Activated CD8-positive, alpha-beta T cell treated with anti-CD3 and anti-CD28 coated beads for 36 hours (primary cell): Measurements from ENCODE around the gene CMIP. TPM values are rescaled to one million over a fixed set of nuclear protein-coding genes. Genes with fewer than 3 reads are reported as not detected.

Source experiments
- ATAC-seq: fragments of 200-7000 bp; cut with Tn5 transposase; one replicate; pipeline ENCODE4 v1.10.0; 2021; ENCODE audit warnings: mild to moderate bottlenecking, moderate library complexity
- CTCF ChIA-PET: fragments of 350-600 bp; sonication (Branson Sonifier 250); formaldehyde crosslinking; loops from one replicate; lab custom pipeline; 2021; ENCODE audit warnings: antibody characterized with exemption; lab: Charles Lee
- POLR2A ChIA-PET: fragments of 350-600 bp; sonication (Branson Sonifier 250); formaldehyde crosslinking; loops from one replicate; lab custom pipeline; 2021; ENCODE audit warnings: antibody characterized with exemption; lab: Charles Lee
- DNase-seq: peaks from one replicate; pipeline ENCODE4 v3.0.0-alpha.2; 2020
- H3K27ac Mint-ChIP-seq: one replicate; pipeline ENCODE4 v1.8.0; 2021; ENCODE audit warnings: mild to moderate bottlenecking, mixed read lengths
- H3K27me3 Mint-ChIP-seq: one replicate; pipeline ENCODE4 v1.8.0; 2021; ENCODE audit warnings: mixed read lengths
- H3K36me3 Mint-ChIP-seq: one replicate; pipeline ENCODE4 v1.8.0; 2021; ENCODE audit warnings: low read depth, mixed read lengths
- H3K4me1 Mint-ChIP-seq: one replicate; pipeline ENCODE4 v1.8.0; 2021; ENCODE audit warnings: low read depth, mixed read lengths
- H3K4me3 Mint-ChIP-seq: one replicate; pipeline ENCODE4 v1.8.0; 2021; ENCODE audit warnings: mild to moderate bottlenecking, moderate library complexity, mixed read lengths
- H3K9me3 Mint-ChIP-seq: one replicate; pipeline ENCODE4 v1.8.0; 2021; ENCODE audit warnings: mixed read lengths
- intact Hi-C: fragments of 100-400 bp; cut with micrococcal nuclease; formaldehyde crosslinking; loops from one replicate; pipeline ENCODE4 v1.10.0; 2022
- total RNA-seq, 2 experiments: library from RNA; stranded (reverse); gene quantifications; one replicate each; pipeline ENCODE4 v1.2.3, GENCODE V29; 2021
- TF ChIP-seq, protein P1 (sequence below): fragments of 200-600 bp; IDR thresholded peaks from one replicate; pipeline ENCODE4 v1.8.0; 2022; ENCODE audit warnings: antibody characterized with exemption, mild to moderate bottlenecking

Gene CMIP
- total RNA-seq, 2 experiments from 2014 or later = 37.6 to 38.5 TPM

DNA sequence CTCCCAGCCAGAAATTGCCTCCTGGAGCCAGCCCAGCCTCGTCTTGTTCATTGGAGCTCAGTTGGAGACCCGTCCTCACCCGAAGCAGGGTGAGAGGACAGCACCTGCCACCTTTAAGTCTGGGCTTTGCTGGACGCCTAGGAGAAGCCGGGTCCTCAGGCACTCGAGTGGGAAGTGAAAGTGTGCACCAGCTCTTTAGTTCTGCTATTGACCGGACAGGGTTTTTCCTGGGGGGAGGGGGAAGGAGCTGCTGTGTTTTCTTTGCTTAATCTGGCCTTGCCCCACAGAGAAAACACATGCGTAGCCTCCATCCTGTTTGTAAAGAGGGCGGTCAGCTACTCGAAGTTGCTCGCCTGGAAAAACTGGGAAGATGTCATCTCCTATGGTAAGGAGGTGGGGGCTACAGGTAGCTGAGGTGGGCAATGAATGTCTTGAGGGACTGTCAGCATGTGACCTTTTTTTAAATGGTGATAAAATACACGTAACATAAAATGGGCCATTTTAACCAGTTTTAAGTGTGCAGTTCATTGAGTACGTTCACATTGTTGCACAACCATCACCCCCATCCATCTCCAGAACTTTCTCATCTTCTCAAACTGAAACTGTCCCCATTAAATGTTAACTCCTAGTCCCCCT, 34.4 kb downstream of the CMIP start:
- DNase-seq = peak; percentile 12
- peaks cover 65% of the 10 kb centered on the region for H3K4me1 Mint-ChIP-seq
- peaks cover 9% of the 10 kb centered on the region for H3K36me3 Mint-ChIP-seq
- H3K9me3 Mint-ChIP-seq = no peaks in the 10 kb centered on the region
- POLR2A ChIA-PET = interaction anchor here (1.7 kb wide), 1 partner anchor 9 kb away, joined by 8 read pairs; no protein-coding TSS in a partner anchor
- ATAC-seq = no peak
- intact Hi-C loops = no loop called here
- CTCF ChIA-PET = interaction anchor here (0.9 to 1.0 kb wide), 2 partner anchors 9 to 218 kb away, joined by 4 to 5 read pairs; no protein-coding TSS in a partner anchor
- no peak overlapping the region for H3K4me3 Mint-ChIP-seq
- no peaks in the 10 kb centered on the region for H3K27me3 Mint-ChIP-seq
- H3K27ac Mint-ChIP-seq = peak overlapping the region; percentile 35
- TF ChIP-seq, protein P1, sequence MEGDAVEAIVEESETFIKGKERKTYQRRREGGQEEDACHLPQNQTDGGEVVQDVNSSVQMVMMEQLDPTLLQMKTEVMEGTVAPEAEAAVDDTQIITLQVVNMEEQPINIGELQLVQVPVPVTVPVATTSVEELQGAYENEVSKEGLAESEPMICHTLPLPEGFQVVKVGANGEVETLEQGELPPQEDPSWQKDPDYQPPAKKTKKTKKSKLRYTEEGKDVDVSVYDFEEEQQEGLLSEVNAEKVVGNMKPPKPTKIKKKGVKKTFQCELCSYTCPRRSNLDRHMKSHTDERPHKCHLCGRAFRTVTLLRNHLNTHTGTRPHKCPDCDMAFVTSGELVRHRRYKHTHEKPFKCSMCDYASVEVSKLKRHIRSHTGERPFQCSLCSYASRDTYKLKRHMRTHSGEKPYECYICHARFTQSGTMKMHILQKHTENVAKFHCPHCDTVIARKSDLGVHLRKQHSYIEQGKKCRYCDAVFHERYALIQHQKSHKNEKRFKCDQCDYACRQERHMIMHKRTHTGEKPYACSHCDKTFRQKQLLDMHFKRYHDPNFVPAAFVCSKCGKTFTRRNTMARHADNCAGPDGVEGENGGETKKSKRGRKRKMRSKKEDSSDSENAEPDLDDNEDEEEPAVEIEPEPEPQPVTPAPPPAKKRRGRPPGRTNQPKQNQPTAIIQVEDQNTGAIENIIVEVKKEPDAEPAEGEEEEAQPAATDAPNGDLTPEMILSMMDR = no peak

DNA sequence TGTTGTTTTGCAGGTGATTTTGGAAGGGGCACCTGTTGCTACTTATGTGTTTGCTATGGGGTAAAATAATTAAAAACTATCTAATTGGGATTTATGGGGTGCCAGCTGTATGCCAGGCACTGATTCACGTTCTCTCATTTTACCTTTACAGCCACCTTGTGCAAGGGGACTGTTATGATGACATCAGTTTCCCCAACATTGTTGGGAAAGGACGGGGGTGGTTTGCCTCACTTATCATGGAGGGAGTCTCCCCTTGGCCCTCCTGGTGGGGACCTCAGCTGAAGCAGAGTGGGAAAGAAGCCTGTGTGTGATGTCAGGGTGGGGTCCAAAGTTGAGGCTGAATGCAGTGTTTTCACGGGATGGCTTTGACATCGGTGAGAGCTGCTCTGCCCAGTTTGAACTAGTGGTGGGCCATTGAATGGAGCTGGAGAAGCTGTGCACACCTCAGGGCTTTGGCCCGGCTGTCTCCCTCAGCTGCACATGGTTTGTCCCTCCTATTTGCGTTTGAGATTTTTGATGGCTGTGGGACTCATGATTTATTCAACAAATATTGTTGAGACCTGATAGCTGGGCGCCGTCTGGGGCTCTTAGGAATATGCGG, 36.1 kb downstream of the CMIP start:
- ChIA-PET CTCF (interaction anchor here (1.1 to 1.5 kb wide), 2 partner anchors 24 to 249 kb away, joined by 3 read pairs; no protein-coding TSS in a partner anchor), POLR2A (interaction anchor here (0.7 to 1.0 kb wide), 3 partner anchors 9 to 24 kb away, joined by 3 to 4 read pairs (median 3); no protein-coding TSS in a partner anchor)
- H3K36me3 Mint-ChIP-seq = peaks cover 9% of the 10 kb centered on the region
- ATAC-seq (no peak), DNase-seq (no peak)
- TF ChIP-seq, protein P1 = no peak
- intact Hi-C loops = no loop called here
- H3K4me3 Mint-ChIP-seq = no peak overlapping the region
- H3K27me3 Mint-ChIP-seq = no peaks in the 10 kb centered on the region
- no peak overlapping the region for H3K27ac Mint-ChIP-seq
- peaks cover 56% of the 10 kb centered on the region for H3K4me1 Mint-ChIP-seq
- no peaks in the 10 kb centered on the region for H3K9me3 Mint-ChIP-seq

- TF ChIP-seq, protein P1 = no peak
- DNase-seq (peak; percentile 59), ATAC-seq (peak; percentile 75)
- CTCF ChIA-PET = interaction anchor here (1.1 to 1.5 kb wide), 2 partner anchors 25 to 249 kb away, joined by 3 read pairs; no protein-coding TSS in a partner anchor
- POLR2A ChIA-PET = interaction anchor here (0.7 to 1.0 kb wide), 3 partner anchors 9 to 25 kb away, joined by 3 to 4 read pairs (median 3); no protein-coding TSS in a partner anchor
- H3K4me3 Mint-ChIP-seq = no peak overlapping the region
- no peaks in the 10 kb centered on the region for H3K27me3 Mint-ChIP-seq
- no peaks in the 10 kb centered on the region for H3K9me3 Mint-ChIP-seq
- H3K27ac Mint-ChIP-seq = no peak overlapping the region
- H3K36me3 Mint-ChIP-seq = peaks cover 4% of the 10 kb centered on the region
- intact Hi-C loops = no loop called here
- peaks cover 56% of the 10 kb centered on the region for H3K4me1 Mint-ChIP-seq
Observed at GRCh38 chr16:81481207-81481821, 36.7 kb downstream of the CMIP start.

- H3K4me3 Mint-ChIP-seq = no peak overlapping the region
- TF ChIP-seq, protein P1 = no peak
- DNase-seq (no peak), ATAC-seq (no peak)
- H3K27me3 Mint-ChIP-seq = no peaks in the 10 kb centered on the region
- H3K9me3 Mint-ChIP-seq = no peaks in the 10 kb centered on the region
- peaks cover 48% of the 10 kb centered on the region for H3K4me1 Mint-ChIP-seq
- ChIA-PET CTCF (interaction anchor here (1.0 kb wide), 1 partner anchor 31 kb away, joined by 5 read pairs; no protein-coding TSS in a partner anchor), POLR2A (interaction anchor here (0.6 kb wide), 2 partner anchors 124 to 134 kb away, joined by 3 read pairs; no protein-coding TSS in a partner anchor)
- no peak overlapping the region for H3K27ac Mint-ChIP-seq
- intact Hi-C loops = no loop called here
- H3K36me3 Mint-ChIP-seq = no peaks in the 10 kb centered on the region
Observed at GRCh38 chr16:81482329-81483063, 37.9 kb downstream of the CMIP start.
